Fibroblast of lung (primary cell): Measurements from ENCODE around the gene SERPINB5.

Experiments used
- CTCF ChIP-seq, 2 donors: IDR thresholded peaks in 1 of 2; conservative IDR thresholded peaks in 1 of 2; 1 replicate in 1 of 2; 2 replicates in 1 of 2; pipeline ENCODE4 v1.5.1; 2011 to 2012; ENCODE audit warnings: low read length in 2 of 2, control low read depth in 1 of 2, inconsistent platforms in 1 of 2, low read depth in 1 of 2, mild to moderate bottlenecking in 1 of 2
- EZH2 ChIP-seq: IDR thresholded peaks from 2 replicates; pipeline ENCODE4 v1.5.1; 2012; ENCODE audit warnings: low read length, control low read depth, mild to moderate bottlenecking; ENCODE audit errors: missing control alignments

GRCh38 chr18:63550068-63550467 is 73.3 kb downstream of the SERPINB5 start:
- TF ChIP-seq CTCF (conservative IDR thresholded peaks at IDR 0.05 in 1 of 2, IDR thresholded peaks at IDR 0.05 in 1 of 2; ENCODE audit: low read depth in 1 of 2, low read length in 2 of 2) (no peak), EZH2 (no peak)
